Transverse colon (tissue), 4 donors: Measurements from ENCODE around the gene ABCB11. TPM values are rescaled to one million over a fixed set of nuclear protein-coding genes. Genes with fewer than 3 reads are reported as not detected.

ENCODE experiments used
- DNase-seq: peaks from one replicate; pipeline ENCODE4 v3.0.0-alpha.2; 2019
- H3K27ac ChIP-seq, 4 donors: fragments of 200-600 bp; sonication (generic); 2 replicates each; pipeline ENCODE4 v1.5.1; 2016 to 2018; ENCODE audit warnings: inconsistent platforms in 4 of 4
- H3K27me3 ChIP-seq: fragments of 200-600 bp; sonication (generic); 2 replicates; pipeline ENCODE4 v1.5.1; 2017; ENCODE audit warnings: inconsistent platforms
- H3K36me3 ChIP-seq, 4 donors: fragments of 200-600 bp; sonication (generic); 2 replicates each; pipeline ENCODE4 v1.5.1; 2017 to 2019; ENCODE audit warnings: inconsistent platforms in 4 of 4
- H3K4me1 ChIP-seq, 4 donors: fragments of 200-600 bp; sonication (generic); 2 replicates each; pipeline ENCODE4 v1.5.1; 2017 to 2020; ENCODE audit warnings: inconsistent platforms in 4 of 4
- H3K4me3 ChIP-seq, 4 donors: fragments of 200-600 bp; sonication (generic); 1 replicate in 1 of 4; 2 replicates in 3 of 4; pipeline versions ENCODE4 v1.5.1 to v1.6.1; 2017 to 2019; ENCODE audit warnings: inconsistent platforms in 4 of 4
- H3K9me3 ChIP-seq, 2 donors: fragments of 200-600 bp; sonication (generic); 2 replicates each; pipeline ENCODE4 v1.5.1; 2017 to 2019; ENCODE audit warnings: inconsistent platforms in 2 of 2
- CTCF ChIP-seq, 5 experiments: fragments of 200-600 bp in 3 of 5; fragments of 450-650 bp in 2 of 5; sonication (generic) in 3 of 5; IDR thresholded peaks; 1 replicate in 2 of 5; 2 replicates in 3 of 5; pipeline ENCODE4 v1.5.1; 2016 to 2017; ENCODE audit warnings: antibody characterized with exemption in 5 of 5, inconsistent platforms in 3 of 5, mild to moderate bottlenecking in 2 of 5, moderate library complexity in 1 of 5
- EP300 ChIP-seq: sonication (generic); formaldehyde crosslinking; IDR thresholded peaks from one replicate; pipeline ENCODE4 v1.6.1; 2017; ENCODE audit warnings: antibody characterized with exemption, low read depth
- POLR2A ChIP-seq: fragments of 450-650 bp; IDR thresholded peaks from one replicate; pipeline ENCODE4 v1.6.1; 2016; ENCODE audit warnings: antibody characterized with exemption, mild to moderate bottlenecking, moderate library complexity
- POLR2AphosphoS5 ChIP-seq, 3 donors: sonication (generic); formaldehyde crosslinking; IDR thresholded peaks; one replicate each; pipeline ENCODE4 v1.6.1; 2016; ENCODE audit warnings: antibody characterized with exemption in 3 of 3
- WGBS, 2 donors: methylation state at CpG; one replicate each; pipeline ENCODE4 v1.1.5; 2018; ENCODE audit warnings: low coverage in 1 of 2; 5-methylcytosine and 5-hydroxymethylcytosine counted together
- in situ Hi-C, 4 donors: fragments of 200-750 bp; cut with MboI; loops; one replicate each; pipeline versions ENCODE4 v1.15.0 to v1.15.1; 2017; ENCODE audit warnings: low sequenced_read_pairs in 3 of 4, low pct_ligation_motif_present in 1 of 4, low pct_unique_long_range_greater_than_20kb in 1 of 4
- intact Hi-C: fragments of 100-400 bp; cut with DNase I; formaldehyde crosslinking; loops from one replicate; pipeline ENCODE4 v1.15.1; 2023; ENCODE audit warnings: low total_unique reads
- total RNA-seq, 4 donors: library from RNA; depleted of rRNA; stranded (reverse); fragments of >200 nt; gene quantifications; one replicate each; pipeline ENCODE4 v1.1.0, GENCODE V29; 2016

Gene ABCB11
- total RNA-seq, 4 donors from 2014 or later = 4.8 to 41.8 (median 14.8) TPM

- H3K4me1 ChIP-seq = peaks cover 0 to 14% (median 6%) of the 10 kb centered on the region in 4 donors
- intact Hi-C loops (no loop called here), in situ Hi-C loops (no loop called here)
- H3K36me3 ChIP-seq = no peaks in the 10 kb centered on the region
- 0 to 27% methylated on average over 1 of the region's 1 CpG for WGBS, 2 donors
- DNase-seq = peak; percentile 32
- no peak overlapping the region for H3K4me3 ChIP-seq
- no peak for TF ChIP-seq POLR2AphosphoS5 (IDR thresholded peaks at IDR 0.05)
- no peak for TF ChIP-seq EP300
- no peak for TF ChIP-seq POLR2A
- TF ChIP-seq CTCF (IDR thresholded peaks at IDR 0.05) = no peak
- H3K27me3 ChIP-seq = no peaks in the 10 kb centered on the region
- H3K27ac ChIP-seq = peak overlapping the region; percentile 37 to 55 (median 46)
- no peaks in the 10 kb centered on the region for H3K9me3 ChIP-seq
Measured at GRCh38 chr2:169034256-169034655, 3.1 kb upstream of the ABCB11 start.

DNA sequence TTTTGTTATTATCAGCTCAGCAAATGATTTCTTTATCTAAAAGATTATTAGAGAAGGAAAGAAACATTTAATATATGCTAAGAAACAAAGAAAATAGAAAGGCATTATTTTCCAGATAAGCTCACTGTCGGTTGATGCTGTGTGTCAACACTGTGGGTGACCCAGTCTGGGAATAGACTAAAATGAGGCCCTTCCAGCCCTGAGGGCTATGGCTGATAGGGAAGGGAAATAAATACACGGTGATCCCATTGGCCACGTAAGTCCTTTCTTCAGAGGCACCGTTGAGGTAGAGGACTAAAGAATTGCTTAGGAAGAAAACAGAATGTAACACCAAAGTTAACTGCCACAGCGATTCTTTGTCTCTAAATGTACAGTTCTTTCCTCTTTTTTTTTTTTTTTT is 1.8 kb downstream of the ABCB11 start:
- WGBS, 2 donors = 77 to 89% methylated on average over 5 of the region's 5 CpGs
- DNase-seq = no peak
- Histone ChIP-seq H3K36me3 (no peaks in the 10 kb centered on the region), H3K9me3 (no peaks in the 10 kb centered on the region), H3K4me1 (no peaks in the 10 kb centered on the region), H3K4me3 (no peak overlapping the region), H3K27ac (no peak overlapping the region), H3K27me3 (no peaks in the 10 kb centered on the region)
- in situ Hi-C loops (no loop called here), intact Hi-C loops (no loop called here)
- TF ChIP-seq EP300 = no peak
- TF ChIP-seq POLR2AphosphoS5 (IDR thresholded peaks at IDR 0.05) = no peak
- no peak for TF ChIP-seq CTCF (IDR thresholded peaks at IDR 0.05)
- no peak for TF ChIP-seq POLR2A

DNA sequence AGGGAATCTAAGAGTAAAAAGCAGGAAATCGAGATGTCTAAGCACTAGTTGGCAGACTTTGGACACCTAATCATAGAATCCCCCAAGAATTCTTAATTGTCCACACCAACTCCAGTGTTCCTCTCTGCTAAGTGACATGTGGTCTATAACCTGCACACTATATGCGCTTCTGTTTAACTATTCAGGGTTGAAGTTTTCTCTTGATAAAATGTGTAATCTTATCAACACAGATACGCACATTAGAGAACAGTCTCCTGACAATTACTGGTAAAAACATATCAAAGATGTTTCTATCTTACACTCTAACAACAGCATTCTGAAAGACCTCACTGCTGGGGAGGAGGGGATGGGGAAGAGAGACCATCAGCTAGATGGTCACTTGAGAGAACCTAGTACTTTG is 3.9 kb downstream of the ABCB11 start:
- in situ Hi-C loops (no loop called here), intact Hi-C loops (no loop called here)
- H3K27me3 ChIP-seq = no peaks in the 10 kb centered on the region
- DNase-seq = no peak
- H3K36me3 ChIP-seq = no peaks in the 10 kb centered on the region
- no peaks in the 10 kb centered on the region for H3K4me1 ChIP-seq
- H3K9me3 ChIP-seq = no peaks in the 10 kb centered on the region
- no peak overlapping the region for H3K4me3 ChIP-seq
- no peak overlapping the region for H3K27ac ChIP-seq
- TF ChIP-seq EP300 (no peak), POLR2A (no peak), CTCF (IDR thresholded peaks at IDR 0.05) (no peak), POLR2AphosphoS5 (IDR thresholded peaks at IDR 0.05) (no peak)
- WGBS, 2 donors = 91 to 97% methylated on average over 3 of the region's 3 CpGs

DNA sequence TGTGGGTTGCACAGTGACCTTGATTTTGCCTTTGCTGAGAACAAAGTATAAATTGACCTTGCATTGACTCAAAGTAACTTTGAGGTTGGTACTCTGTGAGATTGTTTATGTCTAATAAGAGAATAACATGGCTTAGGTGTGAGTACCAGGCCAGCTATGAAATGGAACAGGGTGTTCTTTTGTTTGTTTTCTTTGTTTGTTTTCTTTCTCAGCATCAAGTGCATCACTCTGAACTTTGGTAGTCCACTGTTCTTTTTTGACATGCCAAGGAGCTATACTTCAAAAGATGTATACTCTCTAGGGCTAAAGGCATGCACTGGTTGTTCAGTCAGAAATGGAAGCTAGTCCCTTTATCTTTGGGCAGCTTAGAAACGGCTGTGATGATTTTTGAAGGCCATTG is 5.1 kb downstream of the ABCB11 start:
- Histone ChIP-seq H3K27ac (no peak overlapping the region), H3K4me3 (no peak overlapping the region), H3K27me3 (no peaks in the 10 kb centered on the region), H3K36me3 (no peaks in the 10 kb centered on the region), H3K4me1 (no peaks in the 10 kb centered on the region), H3K9me3 (no peaks in the 10 kb centered on the region)
- in situ Hi-C loops = no loop called here
- WGBS, 2 donors = 67 to 68% methylated on average over 1 of the region's 1 CpG
- TF ChIP-seq POLR2A (no peak), CTCF (IDR thresholded peaks at IDR 0.05) (no peak), POLR2AphosphoS5 (IDR thresholded peaks at IDR 0.05) (no peak), EP300 (no peak)
- intact Hi-C loops = no loop called here
- no peak for DNase-seq
